Brain pericyte (primary cell): ENCODE results near the gene PCDHB11.
"Not testable (repeated sequence)": the region's sequence is repeated elsewhere in the genome, so short reads cannot be mapped to it uniquely, and the experiment has no call there.

Experiments
- DNase-seq: peaks from one replicate; pipeline ENCODE4 v3.0.0-alpha.2; 2012; ENCODE audit warnings: low read depth, low spot score

The PCDHB11 gene

GRCh38 chr5:141236516-141237313 is 37.3 kb downstream of the PCDHB11 start:
- no peak for DNase-seq

GRCh38 chr5:141241496-141241895 is 42.1 kb downstream of the PCDHB11 start:
- no peak for DNase-seq

- no peak for DNase-seq
Observed at GRCh38 chr5:141245250-141245717, 45.9 kb downstream of the PCDHB11 start, which contains the start of gene PCDHB15. Gene PCDHB15, plus strand, starts transcription at chr5:141245395. Its CDS starts 184 bp downstream, at chr5:141245579.

GRCh38 chr5:141246971-141247370 is 47.5 kb downstream of the PCDHB11 start:
- DNase-seq = not testable (repeated sequence)

GRCh38 chr5:141247434-141247833 is 48.0 kb downstream of the PCDHB11 start:
- not testable (repeated sequence) for DNase-seq

GRCh38 chr5:141250576-141250975 is 51.1 kb downstream of the PCDHB11 start:
- DNase-seq = no peak
